Spleen (tissue), 11 donors: ENCODE measurements around the gene PRPF19. TPM values are rescaled to one million over a fixed set of nuclear protein-coding genes. Genes with fewer than 3 reads are reported as not detected.

Experiments
- DNase-seq: peaks from one replicate; pipeline ENCODE4 v3.0.0-alpha.2; 2020
- H3K27ac ChIP-seq, 8 donors: fragments of 200-600 bp; sonication (generic) in 7 of 8; 1 replicate in 4 of 8; 2 replicates in 4 of 8; pipeline versions ENCODE4 v1.5.0 to v1.8.0; 2016 to 2021; ENCODE audit warnings: inconsistent platforms in 4 of 8, mild to moderate bottlenecking in 4 of 8, moderate library complexity in 1 of 8
- H3K27me3 ChIP-seq, 7 donors: fragments of 200-600 bp; sonication (generic) in 6 of 7; replicated peaks in 1 of 7; 1 replicate in 4 of 7; 2 replicates in 3 of 7; pipeline versions ENCODE4 v1.5.0 to v1.8.0; 2016 to 2021; ENCODE audit warnings: inconsistent platforms in 3 of 7, mild to moderate bottlenecking in 1 of 7
- H3K36me3 ChIP-seq, 6 donors: fragments of 200-600 bp; sonication (generic) in 5 of 6; 1 replicate in 4 of 6; 2 replicates in 2 of 6; pipeline versions ENCODE4 v1.5.0 to v1.8.0; 2016 to 2021; ENCODE audit warnings: inconsistent platforms in 2 of 6
- H3K4me1 ChIP-seq, 6 donors: fragments of 200-600 bp; sonication (generic) in 5 of 6; 1 replicate in 3 of 6; 2 replicates in 3 of 6; pipeline versions ENCODE4 v1.5.0 to v1.8.0; 2016 to 2021; ENCODE audit warnings: inconsistent platforms in 3 of 6
- H3K4me3 ChIP-seq, 8 donors: fragments of 200-600 bp; sonication (generic) in 7 of 8; 1 replicate in 4 of 8; 2 replicates in 4 of 8; pipeline versions ENCODE4 v1.5.0 to v1.8.0; 2016 to 2021; ENCODE audit warnings: inconsistent platforms in 4 of 8, mild to moderate bottlenecking in 4 of 8, moderate library complexity in 2 of 8
- H3K9me3 ChIP-seq, 8 donors: fragments of 200-600 bp; sonication (generic) in 7 of 8; 1 replicate in 4 of 8; 2 replicates in 4 of 8; pipeline versions ENCODE4 v1.5.0 to v1.8.0; 2016 to 2021; ENCODE audit warnings: inconsistent platforms in 4 of 8
- POLR2A ChIP-seq, 3 donors: fragments of 450-650 bp; IDR thresholded peaks; one replicate each; pipeline ENCODE4 v1.5.1; 2017; ENCODE audit warnings: antibody characterized with exemption in 3 of 3, mild to moderate bottlenecking in 1 of 3
- POLR2AphosphoS5 ChIP-seq, 3 donors: sonication (generic); formaldehyde crosslinking; IDR thresholded peaks; one replicate each; pipeline ENCODE4 v1.5.1; 2017; ENCODE audit warnings: antibody characterized with exemption in 3 of 3
- WGBS, 5 donors: extraction: QIAGEN DNeasy Blood & Tissue Kit in 3 of 5; methylation state at CpG; one replicate each; pipeline versions ENCODE4 v1.1.5 to v1.1.7; 2013 to 2018; 5-methylcytosine and 5-hydroxymethylcytosine counted together
- intact Hi-C: fragments of 100-400 bp; cut with DNase I; formaldehyde crosslinking; loops from one replicate; pipeline ENCODE4 v1.15.0; 2023; ENCODE audit warnings: low total_unique reads
- polyA plus RNA-seq, 3 donors: library from polyadenylated mRNA; stranded (reverse); fragments of 200-250 nt; gene quantifications; one replicate each; pipeline ENCODE4 v1.2.1, GENCODE V29; 2013
- total RNA-seq, 7 donors: library from RNA; depleted of rRNA in 3 of 7; stranded (reverse); fragments of >200 nt in 3 of 7; fragmentation: NEBNext Ultra II Directional in 4 of 7; extraction: Animal tissue kit (Norgen Biotek cat#: 25700) in 4 of 7; gene quantifications; one replicate each; pipeline versions ENCODE4 v1.1.0 to v1.2.1, GENCODE V29; 2016 to 2021
- TF ChIP-seq, protein P1 (sequence below), 11 experiments: fragments of 200-600 bp in 7 of 11; fragments of 450-650 bp in 4 of 11; sonication (generic) in 4 of 11; IDR thresholded peaks in 8 of 11; conservative IDR thresholded peaks in 3 of 11; 1 replicate in 7 of 11; 2 replicates in 4 of 11; pipeline versions ENCODE4 v1.4.0 to v1.8.0; 2016 to 2021; ENCODE audit warnings: antibody characterized with exemption in 11 of 11, inconsistent platforms in 4 of 11, mild to moderate bottlenecking in 1 of 11
- donor health status: healthy with polysubstance abuse.
- donor health status: DM: no; HTN: no; CAD: no; lungs with moderate emphysema.
- donor health status: DM: no; HTN: no; CAD: no.
- donor health status: Bipolar disorder and iron deficiency.
- donor health status: healthy.
- donor health status: DM: no; HTN: no; CAD: no.
- donor health status: DM: yes; HTN: yes; CAD: no.

The PRPF19 gene
- total and polyA plus RNA-seq, 10 donors, result 58.7 to 81.1 (median 70.1) TPM

GRCh38 chr11:60946601-60947264 lies 40.3 kb upstream of the PRPF19 start:
- H3K9me3 ChIP-seq, result no peaks in the 10 kb centered on the region
- intact Hi-C loops, result no loop called here

GRCh38 chr11:60945295-60945667 lies 38.9 kb upstream of the PRPF19 start:
- H3K9me3 ChIP-seq, result no peaks in the 10 kb centered on the region
- H3K4me1 ChIP-seq, result peaks cover 7 to 89% (median 55%) of the 10 kb centered on the region in 6 donors
- 92 to 100% (median 94%) methylated on average over 5 of the region's 5 CpGs for WGBS, 5 donors
- H3K27me3 ChIP-seq, result no peaks in the 10 kb centered on the region
- intact Hi-C loops, result no loop called here
- TF ChIP-seq POLR2AphosphoS5 (IDR thresholded peaks at IDR 0.05) (no peak), POLR2A (IDR thresholded peaks at IDR 0.05) (no peak)
- TF ChIP-seq, protein P1, sequence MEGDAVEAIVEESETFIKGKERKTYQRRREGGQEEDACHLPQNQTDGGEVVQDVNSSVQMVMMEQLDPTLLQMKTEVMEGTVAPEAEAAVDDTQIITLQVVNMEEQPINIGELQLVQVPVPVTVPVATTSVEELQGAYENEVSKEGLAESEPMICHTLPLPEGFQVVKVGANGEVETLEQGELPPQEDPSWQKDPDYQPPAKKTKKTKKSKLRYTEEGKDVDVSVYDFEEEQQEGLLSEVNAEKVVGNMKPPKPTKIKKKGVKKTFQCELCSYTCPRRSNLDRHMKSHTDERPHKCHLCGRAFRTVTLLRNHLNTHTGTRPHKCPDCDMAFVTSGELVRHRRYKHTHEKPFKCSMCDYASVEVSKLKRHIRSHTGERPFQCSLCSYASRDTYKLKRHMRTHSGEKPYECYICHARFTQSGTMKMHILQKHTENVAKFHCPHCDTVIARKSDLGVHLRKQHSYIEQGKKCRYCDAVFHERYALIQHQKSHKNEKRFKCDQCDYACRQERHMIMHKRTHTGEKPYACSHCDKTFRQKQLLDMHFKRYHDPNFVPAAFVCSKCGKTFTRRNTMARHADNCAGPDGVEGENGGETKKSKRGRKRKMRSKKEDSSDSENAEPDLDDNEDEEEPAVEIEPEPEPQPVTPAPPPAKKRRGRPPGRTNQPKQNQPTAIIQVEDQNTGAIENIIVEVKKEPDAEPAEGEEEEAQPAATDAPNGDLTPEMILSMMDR (IDR thresholded peaks at IDR 0.05 in 8 of 11, conservative IDR thresholded peaks at IDR 0.05 in 3 of 11), result no peak
- peak overlapping the region in 2 of 8 donors; percentile 2 to 5 for H3K27ac ChIP-seq
- peaks cover 3 to 87% (median 41%) of the 10 kb centered on the region in 6 donors for H3K36me3 ChIP-seq
- H3K4me3 ChIP-seq, result no peak overlapping the region
- DNase-seq, result no peak

More at GRCh38 chr11:60946601-60947264, 40.3 kb upstream of the PRPF19 start:
- TF ChIP-seq POLR2A (IDR thresholded peaks at IDR 0.05), result no peak
- TF ChIP-seq, protein P1 (IDR thresholded peaks at IDR 0.05 in 8 of 11, conservative IDR thresholded peaks at IDR 0.05 in 3 of 11), result no peak
- TF ChIP-seq POLR2AphosphoS5 (IDR thresholded peaks at IDR 0.05), result no peak
- peak overlapping the region in 1 of 8 donors; percentile 14 for H3K27ac ChIP-seq
- DNase-seq, result no peak
- WGBS, 5 donors, result 85 to 93% (median 90%) methylated on average over 15 of the region's 15 CpGs
- no peak overlapping the region for H3K4me3 ChIP-seq
- peaks cover 8 to 87% (median 59%) of the 10 kb centered on the region in 6 donors for H3K4me1 ChIP-seq
- H3K27me3 ChIP-seq, result peaks cover 0 to 6% (median 0%) of the 10 kb centered on the region in 7 donors
- peaks cover 0 to 73% (median 29%) of the 10 kb centered on the region in 6 donors for H3K36me3 ChIP-seq

- no peak for TF ChIP-seq POLR2AphosphoS5 (IDR thresholded peaks at IDR 0.05)
- TF ChIP-seq POLR2A (IDR thresholded peaks at IDR 0.05), result no peak
- TF ChIP-seq, protein P1 (IDR thresholded peaks at IDR 0.05 in 8 of 11, conservative IDR thresholded peaks at IDR 0.05 in 3 of 11), result peak in 5 of 11 experiments; percentile 22 to 41 (median 31)
- Histone ChIP-seq H3K27ac (peak overlapping the region in 2 of 8 donors; percentile 2 to 5), H3K4me3 (no peak overlapping the region), H3K36me3 (peaks cover 3 to 93% (median 45%) of the 10 kb centered on the region in 6 donors), H3K9me3 (no peaks in the 10 kb centered on the region), H3K27me3 (no peaks in the 10 kb centered on the region), H3K4me1 (peaks cover 3 to 89% (median 49%) of the 10 kb centered on the region in 6 donors)
- WGBS, 5 donors, result 71 to 79% (median 76%) methylated on average over 11 of the region's 11 CpGs
- intact Hi-C loops, result no loop called here
- no peak for DNase-seq
Measured at GRCh38 chr11:60944490-60945294, 38.3 kb upstream of the PRPF19 start.
